GM12801 (cell line): ENCODE measurements around the gene SYMPK.

Experiments used
- CTCF ChIP-seq: IDR thresholded peaks from one replicate; pipeline ENCODE4 v1.5.1; 2011; ENCODE audit warnings: control low read depth; ENCODE audit not compliant: insufficient read length; ENCODE audit errors: extremely low read depth

SYMPK gene

GRCh38 chr19:45862564-45863334 is at the start of gene SYMPK:
Gene SYMPK (minus strand): TSS chr19:45863147. CDS start chr19:45854495, 8,652 bp downstream.
- no peak for TF ChIP-seq CTCF

DNA sequence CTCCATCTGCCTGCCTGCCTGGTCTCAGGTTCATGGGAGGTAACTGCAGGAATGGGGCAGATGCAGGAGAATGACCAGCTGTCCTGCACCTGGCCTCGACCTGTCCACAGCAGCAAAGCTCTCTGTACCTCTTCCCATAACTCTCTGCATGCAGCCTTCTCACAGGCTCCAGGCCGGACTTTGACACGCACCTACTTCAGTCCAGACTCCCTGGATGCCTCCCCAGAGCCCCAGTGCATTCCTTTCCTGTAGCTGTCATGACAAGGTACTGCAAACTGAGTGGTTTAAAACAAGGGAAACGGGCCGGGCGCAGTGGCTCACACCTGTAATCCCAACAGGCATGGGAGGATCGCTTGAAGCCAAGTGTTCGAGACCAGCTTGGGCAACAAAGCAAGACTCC is 48.3 kb upstream of the SYMPK start:
- no peak for TF ChIP-seq CTCF

- TF ChIP-seq CTCF, result no peak
Observed at GRCh38 chr19:45908956-45909355, 46.0 kb upstream of the SYMPK start.

DNA sequence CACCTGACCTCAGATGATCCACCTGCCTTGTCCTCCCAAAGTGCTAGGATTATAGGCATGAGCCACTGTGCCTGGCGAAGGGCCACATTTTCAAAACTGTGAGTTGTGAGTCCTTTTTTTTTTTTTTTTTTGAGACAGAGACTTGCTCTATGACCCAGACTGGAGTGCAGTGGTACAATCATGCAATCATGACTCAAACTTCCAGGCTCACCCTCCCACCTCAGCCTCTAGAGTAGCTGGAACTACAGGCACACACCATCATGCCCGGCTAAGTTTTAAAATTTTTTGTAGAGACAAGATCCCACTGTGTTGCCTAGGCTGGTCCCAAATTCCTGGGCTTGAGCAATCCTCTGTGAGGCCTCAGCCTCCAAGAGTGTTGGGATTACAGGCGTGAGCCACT is 43.3 kb upstream of the SYMPK start:
- TF ChIP-seq CTCF, result no peak

DNA sequence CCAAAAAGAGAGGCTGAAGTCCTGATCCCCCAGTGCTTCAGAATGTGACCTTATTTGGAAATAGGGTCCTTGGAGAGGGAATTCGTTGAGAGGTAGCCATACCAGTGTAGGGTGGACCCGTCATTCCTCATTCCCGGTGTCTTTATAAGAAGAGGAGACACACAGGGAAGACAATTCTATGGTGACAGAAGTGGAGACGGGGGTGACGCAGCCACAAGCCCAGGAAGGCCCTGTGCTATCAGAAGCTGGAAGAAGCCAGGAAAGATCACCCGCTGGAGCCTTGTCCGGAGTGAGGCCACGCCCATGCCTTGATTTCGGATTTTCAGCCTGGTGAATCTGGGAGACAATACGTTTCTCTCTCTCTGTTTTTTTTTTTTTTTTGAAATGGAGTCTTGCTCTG is 42.1 kb upstream of the SYMPK start:
- no peak for TF ChIP-seq CTCF

DNA sequence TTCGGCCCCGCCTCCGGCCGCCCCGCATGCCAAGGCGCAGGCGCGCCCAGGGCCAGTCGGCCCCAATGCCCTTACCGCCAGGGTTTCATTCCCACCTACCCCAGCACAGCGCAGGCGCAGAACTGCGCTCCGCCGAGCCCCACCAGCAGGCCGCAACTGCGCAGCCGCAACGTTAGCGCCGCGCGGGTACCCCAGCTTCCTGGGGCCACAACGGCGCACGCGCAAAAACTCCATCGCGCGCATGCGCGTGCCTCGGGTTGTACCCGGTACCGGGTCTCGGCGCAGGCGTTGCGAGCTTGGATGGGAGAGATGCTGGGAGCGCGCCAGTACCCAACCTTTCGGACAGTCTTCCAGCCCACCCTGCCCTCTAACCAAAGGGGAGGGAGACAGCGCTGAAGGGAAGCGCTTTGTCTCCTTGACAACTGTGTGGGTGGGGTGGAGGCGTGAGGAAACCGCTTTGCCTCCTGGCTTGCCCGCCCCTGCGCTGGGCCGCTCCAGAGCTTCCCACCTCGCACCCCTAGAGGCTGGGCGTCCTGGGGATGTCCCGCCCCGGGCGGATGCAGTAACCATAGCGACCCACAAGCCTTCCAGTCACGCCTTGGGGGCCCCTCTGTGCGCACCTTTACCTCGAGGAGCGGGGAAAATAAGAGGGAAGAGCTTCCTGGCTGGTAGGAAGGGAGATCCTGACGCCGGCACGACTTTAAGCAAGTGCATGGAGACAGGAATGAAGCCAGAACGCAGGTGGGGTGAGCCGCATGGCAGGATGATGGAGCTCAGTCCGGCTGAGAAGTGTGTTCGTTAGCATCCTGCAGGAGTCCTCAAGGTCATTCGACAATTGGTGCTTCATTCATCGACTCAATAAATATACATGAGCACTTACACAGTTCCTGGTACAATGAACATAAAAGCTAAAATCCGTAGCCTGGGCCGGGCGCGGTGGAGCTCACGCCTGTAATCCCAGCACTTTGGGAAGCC is 40.0 kb upstream of the SYMPK start:
- no peak for TF ChIP-seq CTCF

- TF ChIP-seq CTCF, result no peak
Observed at GRCh38 chr19:45901912-45902650, 39.1 kb upstream of the SYMPK start, which contains the start of gene MYPOP. Gene MYPOP (minus strand): TSS chr19:45902613. CDS start chr19:45901773, 840 bp downstream.
